ENCODE measurements around the gene TFCP2L1.

TFCP2L1 gene

GRCh38 chr2:121191191-121192170 lies 93.5 kb downstream of the TFCP2L1 start:
- no peak for DNase-seq

DNA sequence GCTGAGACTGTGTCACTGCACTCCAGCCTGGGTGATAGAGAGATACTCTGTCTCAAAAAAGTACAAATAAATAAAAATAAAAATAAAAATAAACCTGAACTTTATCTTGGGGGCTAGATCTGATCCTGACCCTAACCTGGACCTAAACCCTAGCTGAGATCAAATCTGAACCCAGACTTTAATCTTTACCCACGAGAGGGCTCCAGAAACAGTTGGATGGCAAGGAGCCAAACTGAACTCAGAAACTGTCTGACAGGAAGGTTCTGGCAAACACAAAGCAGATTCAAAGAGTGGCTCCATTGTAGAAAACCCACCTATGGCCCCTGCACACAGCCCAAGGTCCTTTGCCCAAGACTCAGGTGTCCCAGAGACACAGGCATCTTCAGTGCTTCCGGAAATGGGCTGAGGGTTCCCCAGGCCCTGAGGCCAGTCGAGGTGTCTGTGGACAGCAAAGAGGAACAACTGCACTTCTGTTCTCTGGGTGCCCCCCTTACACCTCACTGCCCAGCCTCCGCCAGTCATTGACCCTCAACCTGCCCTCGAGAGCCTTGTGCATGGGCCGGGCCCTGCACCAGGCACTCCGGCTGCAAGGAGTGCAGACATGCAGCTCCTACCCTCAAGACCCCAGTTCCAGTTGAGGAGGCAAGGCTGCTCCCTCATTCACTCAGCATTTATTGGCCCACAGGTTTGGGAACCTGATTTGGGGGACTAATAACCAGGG lies 95.2 kb downstream of the TFCP2L1 start:
- DNase-seq: no peak

GRCh38 chr2:121189011-121189410 lies 96.0 kb downstream of the TFCP2L1 start:
- DNase-seq: no peak

DNA sequence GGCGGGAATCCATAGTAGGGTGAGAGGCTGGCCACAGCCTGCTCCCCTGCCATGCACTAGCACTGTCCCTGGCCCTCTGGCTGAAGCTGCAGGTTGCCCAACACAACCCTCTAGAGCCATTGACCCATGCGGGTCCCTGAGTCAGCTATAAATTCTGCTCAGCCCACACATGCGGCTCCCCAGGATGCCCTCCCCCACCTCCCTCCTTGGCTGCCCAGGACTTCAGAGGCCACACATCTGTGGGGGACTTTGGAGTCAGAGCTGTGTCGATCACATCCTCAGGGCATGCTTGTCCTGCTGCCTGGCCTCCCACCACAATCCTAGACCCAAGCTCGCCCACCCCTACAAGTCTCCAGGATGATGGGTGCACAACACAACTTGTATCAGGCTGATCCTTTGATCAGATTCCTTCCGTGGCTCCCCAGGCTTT lies 97.0 kb downstream of the TFCP2L1 start:
- DNase-seq: no peak

GRCh38 chr2:121187351-121187981 lies 97.5 kb downstream of the TFCP2L1 start:
- no peak for DNase-seq

DNA sequence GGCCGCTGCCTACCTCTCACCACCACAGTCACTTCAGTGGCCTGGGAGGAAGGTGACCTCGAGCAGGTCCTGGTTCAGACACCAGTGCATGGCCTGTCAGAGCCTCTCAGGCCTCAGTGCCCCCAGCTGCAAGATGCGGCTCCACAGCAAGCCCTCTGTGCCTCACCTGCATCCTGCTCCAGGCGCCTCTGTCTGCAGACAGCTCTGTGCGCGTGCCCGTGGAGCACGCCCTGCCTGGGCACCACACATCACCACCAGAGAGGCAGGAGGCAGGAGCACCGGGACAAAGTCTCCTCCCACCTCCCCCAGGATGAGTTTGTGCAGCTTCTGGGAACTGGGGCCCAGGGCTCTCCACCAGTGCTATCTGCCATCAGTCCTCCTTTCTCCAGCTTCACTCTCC lies 98.7 kb downstream of the TFCP2L1 start:
- DNase-seq: no peak

GRCh38 chr2:121185571-121186074 lies 99.4 kb downstream of the TFCP2L1 start:
- DNase-seq: no peak

GRCh38 chr2:121185111-121185510 lies 99.9 kb downstream of the TFCP2L1 start:
- no peak for DNase-seq

DNA sequence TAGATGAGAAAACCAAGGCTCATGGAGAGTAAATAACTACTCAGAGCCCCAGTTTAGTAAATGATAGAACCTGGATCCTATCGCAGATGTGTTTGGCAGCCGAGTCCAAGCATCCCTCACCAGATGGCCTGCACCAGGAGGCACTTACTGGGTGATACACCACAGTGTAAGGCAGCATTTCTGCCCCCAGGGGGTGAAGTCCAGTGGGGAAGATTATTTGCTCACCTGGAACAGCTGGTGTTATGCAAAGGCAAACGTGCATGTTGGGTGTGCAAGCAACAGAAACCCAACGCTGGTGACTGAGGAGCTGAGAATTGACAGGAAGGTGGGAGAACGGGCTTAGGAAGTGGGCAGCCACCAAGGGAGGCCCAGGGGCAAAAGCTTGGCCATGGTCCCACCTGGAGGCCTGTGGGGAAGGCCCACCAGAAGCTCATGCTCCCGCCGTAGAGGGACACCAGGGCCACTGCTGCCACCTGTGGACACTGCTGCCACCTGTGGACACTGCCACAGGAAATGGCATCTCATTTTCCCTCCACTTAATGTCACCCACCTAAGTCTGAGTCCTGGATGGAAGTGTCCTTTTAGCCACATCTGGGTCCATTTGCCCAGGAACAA lies 100.6 kb downstream of the TFCP2L1 start:
- DNase-seq: no peak

- DNase-seq: no peak
Measured at GRCh38 chr2:121182520-121182919, 102.5 kb downstream of the TFCP2L1 start.

DNA sequence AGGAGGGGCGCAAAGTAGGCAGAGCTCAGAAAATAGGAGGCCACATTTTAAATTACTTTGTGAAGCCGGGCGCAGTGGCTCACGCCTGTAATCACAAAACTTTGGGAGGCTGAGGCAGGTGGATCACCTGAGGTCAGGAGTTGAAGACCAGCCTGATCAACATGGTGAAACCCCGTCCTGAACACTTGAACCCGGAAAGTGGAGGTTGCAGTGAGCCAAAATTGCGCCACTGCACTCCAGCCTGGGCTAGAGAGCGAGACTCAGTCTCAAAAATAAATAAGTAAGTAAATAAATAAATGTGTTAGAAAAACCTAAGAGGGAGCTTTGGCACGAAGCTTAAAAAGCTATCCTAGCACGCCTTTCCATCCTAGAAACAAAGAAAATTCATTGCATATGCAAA lies 105.5 kb downstream of the TFCP2L1 start:
- DNase-seq: no peak

DNA sequence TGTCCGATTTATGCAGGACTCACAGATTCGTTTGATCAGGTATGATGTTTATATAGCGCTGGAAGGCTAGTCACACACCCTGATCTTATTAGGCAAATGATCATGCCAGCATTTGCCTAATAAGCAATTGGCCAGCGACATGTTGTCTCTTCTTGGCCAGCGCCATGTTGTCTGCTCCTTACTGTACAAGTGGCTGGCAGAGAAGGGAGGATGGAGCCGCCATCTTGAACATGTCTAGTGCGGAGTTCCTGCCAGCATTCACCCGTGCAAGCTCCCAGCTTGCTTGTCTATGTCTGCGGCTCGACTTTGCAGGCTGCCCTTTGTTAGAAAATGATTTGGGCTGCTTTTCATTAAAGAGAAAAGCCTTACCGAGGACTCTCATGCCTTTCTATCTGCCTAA lies 106.3 kb downstream of the TFCP2L1 start:
- DNase-seq: no peak

- no peak for DNase-seq
Measured at GRCh38 chr2:121177896-121178295, 107.1 kb downstream of the TFCP2L1 start.

GRCh38 chr2:121175326-121175725 lies 109.7 kb downstream of the TFCP2L1 start:
- no peak for DNase-seq

GRCh38 chr2:121173806-121174205 lies 111.2 kb downstream of the TFCP2L1 start:
- no peak for DNase-seq

DNA sequence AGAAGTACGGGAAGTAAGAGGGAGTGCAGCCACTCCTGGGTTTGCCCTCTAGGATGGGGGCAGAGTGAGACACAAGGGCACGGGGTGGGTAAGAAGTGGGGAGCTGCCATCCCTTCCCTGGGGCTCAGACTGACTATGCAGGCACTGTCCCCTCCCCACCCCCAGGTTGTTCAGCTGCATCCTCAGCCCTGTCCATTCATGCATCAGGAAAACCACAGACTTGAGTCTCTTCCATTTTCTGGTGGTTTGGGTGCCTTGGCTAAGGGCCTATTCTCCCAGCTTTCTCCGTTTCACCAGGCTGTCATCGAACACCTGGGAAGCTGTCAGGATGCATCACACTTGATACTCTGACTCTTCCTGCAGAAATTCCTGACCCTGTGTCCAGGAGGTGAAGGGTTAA lies 111.9 kb downstream of the TFCP2L1 start:
- DNase-seq: no peak

- no peak for DNase-seq
Measured at GRCh38 chr2:121172456-121172855, 112.5 kb downstream of the TFCP2L1 start.

DNA sequence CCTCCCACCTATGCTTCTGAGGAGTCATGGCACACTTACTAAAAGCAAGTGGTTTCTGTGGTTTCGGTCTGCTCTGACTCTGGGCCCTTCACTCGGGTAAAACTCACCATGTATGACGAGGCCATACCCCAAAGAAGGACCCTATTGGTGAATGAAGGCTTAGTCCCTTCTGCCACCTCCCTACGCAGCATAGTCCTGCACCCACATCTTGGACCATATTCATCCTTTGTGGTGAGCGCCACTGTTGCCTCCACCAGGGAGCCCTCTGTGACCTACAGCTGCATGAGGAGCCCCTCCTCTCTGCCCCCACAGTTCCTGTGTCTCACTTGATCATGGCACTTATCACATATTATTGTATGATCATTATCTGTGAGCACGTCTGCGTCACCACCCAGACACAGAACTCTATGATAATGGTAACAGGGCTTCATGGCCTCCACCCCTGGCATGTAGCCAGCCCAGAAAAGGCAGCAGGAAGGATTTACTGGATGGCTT lies 113.3 kb downstream of the TFCP2L1 start:
- DNase-seq: no peak

GRCh38 chr2:121170577-121170976 lies 114.4 kb downstream of the TFCP2L1 start:
- no peak for DNase-seq

DNA sequence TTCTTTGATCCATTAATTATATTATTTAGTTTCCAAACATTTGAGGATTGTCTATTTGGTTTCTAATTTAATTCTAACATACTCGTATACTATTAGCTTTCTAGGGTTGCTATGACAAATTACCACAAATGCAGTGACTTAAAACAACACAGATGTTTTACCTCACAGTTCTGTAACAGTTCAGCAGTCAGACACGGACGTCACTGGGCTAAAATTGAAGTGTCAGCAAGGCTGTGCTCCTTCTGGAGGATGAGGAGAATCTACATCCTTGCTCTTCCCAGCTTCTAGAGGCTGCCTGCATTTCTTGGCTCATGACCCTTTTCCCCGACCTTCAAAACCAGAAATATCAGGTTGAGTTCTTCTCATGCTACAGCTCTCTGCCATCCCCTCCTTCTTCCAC lies 117.6 kb downstream of the TFCP2L1 start:
- no peak for DNase-seq

Measured in stimulated activated CD4-positive, alpha-beta T cell treated with anti-CD3 and anti-CD28 coated beads, Interleukin-12 subunit alpha, Interleukin-12 subunit beta, amount 100 ng/mL, for 4 hours (primary cell).